Right lobe of liver (tissue), 6 donors: ENCODE results near the gene URB1. TPM values are rescaled to one million over a fixed set of nuclear protein-coding genes. Genes with fewer than 3 reads are reported as not detected.

ENCODE experiments used
- ATAC-seq, 4 donors: fragments of 200-7000 bp; cut with Tn5 transposase; one replicate each; pipeline ENCODE4 v1.9.1; 2020; ENCODE audit warnings: mild to moderate bottlenecking in 4 of 4, moderate library complexity in 4 of 4
- DNase-seq, 3 donors: peaks; one replicate each; pipeline ENCODE4 v3.0.0-alpha.2; 2020
- H3K27ac ChIP-seq, 3 donors: fragments of 200-600 bp; one replicate each; pipeline ENCODE4 v1.8.0; 2022
- H3K27me3 ChIP-seq, 2 donors: fragments of 200-600 bp; one replicate each; pipeline ENCODE4 v1.8.0; 2022
- H3K36me3 ChIP-seq, 4 donors: fragments of 200-600 bp; sonication (generic) in 1 of 4; one replicate each; pipeline versions ENCODE4 v1.5.1 to v1.8.0; 2017 to 2022; ENCODE audit warnings: control low read depth in 1 of 4
- H3K4me1 ChIP-seq, 4 donors: fragments of 200-600 bp; sonication (generic) in 1 of 4; one replicate each; pipeline versions ENCODE4 v1.5.1 to v1.8.0; 2017 to 2022; ENCODE audit warnings: control low read depth in 1 of 4
- H3K4me3 ChIP-seq, 3 donors: fragments of 200-600 bp; one replicate each; pipeline ENCODE4 v1.8.0; 2022
- H3K9me3 ChIP-seq, 4 donors: fragments of 200-600 bp; sonication (generic) in 1 of 4; one replicate each; pipeline versions ENCODE4 v1.5.1 to v1.8.0; 2017 to 2022; ENCODE audit warnings: control low read depth in 1 of 4
- CTCF ChIP-seq, 4 donors: fragments of 200-600 bp in 3 of 4; fragments of 450-650 bp in 1 of 4; IDR thresholded peaks; one replicate each; pipeline versions ENCODE4 v1.5.1 to v1.8.0; 2016 to 2022; ENCODE audit warnings: antibody characterized with exemption in 4 of 4, mild to moderate bottlenecking in 2 of 4
- POLR2A ChIP-seq: fragments of 450-650 bp; IDR thresholded peaks from one replicate; pipeline ENCODE4 v1.6.1; 2017; ENCODE audit warnings: antibody characterized with exemption, mild to moderate bottlenecking
- WGBS: methylation state at CpG from one replicate; pipeline ENCODE4 v1.1.6; 2018; ENCODE audit warnings: low coverage, low lambda C conversion rate; ENCODE audit not compliant: insufficient coverage; ENCODE audit errors: missing lambda C conversion rate; 5-methylcytosine and 5-hydroxymethylcytosine counted together
- intact Hi-C, 2 donors: fragments of 100-400 bp; cut with DNase I; formaldehyde crosslinking; loops; one replicate each; pipeline versions ENCODE4 v1.11.2 to v1.14.1; 2022
- total RNA-seq, 6 experiments: library from RNA; depleted of rRNA in 2 of 6; stranded (reverse); fragments of >200 nt in 2 of 6; fragmentation: NEBNext Ultra II Directional in 3 of 6; extraction: Animal tissue kit (Norgen Biotek cat#: 25700) in 3 of 6; gene quantifications; one replicate each; pipeline versions ENCODE4 v1.1.0 to v1.2.4, GENCODE V29; 2016 to 2023
- donor health status: DM: no; HTN: yes; CAD: no.
- donor health status: DM: no; HTN: no; CAD: no.
- donor health status: DM: no; HTN: no; CAD: no.
- donor health status: DM: no; HTN: yes; CAD: no.
- donor health status: DM: no; HTN: yes; CAD: no.

The URB1 gene
- total RNA-seq, 6 experiments from 2014 or later: 6.3 to 13.6 (median 9.8) TPM

GRCh38 chr21:32411350-32412161 is 18.7 kb upstream of the URB1 start:
- DNase-seq (peak; percentile 85 to 88 (median 87)), ATAC-seq (peak; percentile 82 to 91 (median 87))
- Histone ChIP-seq H3K4me3 (peak overlapping the region; percentile 59 to 64 (median 60)), H3K27ac (peak overlapping the region; percentile 77 to 84 (median 84)), H3K27me3 (no peaks in the 10 kb centered on the region), H3K4me1 (peaks cover 0 to 8% (median 0%) of the 10 kb centered on the region in 4 donors), H3K36me3 (no peaks in the 10 kb centered on the region), H3K9me3 (no peaks in the 10 kb centered on the region)
- intact Hi-C loops: no loop called here
- TF ChIP-seq POLR2A: peak; percentile 80
- no peak for TF ChIP-seq CTCF (IDR thresholded peaks at IDR 0.05)
- 13% methylated on average over 11 of the region's 63 CpGs for WGBS

- TF ChIP-seq POLR2A (no peak), CTCF (IDR thresholded peaks at IDR 0.05) (no peak)
- ATAC-seq: no peak
- intact Hi-C loops: no loop called here
- Histone ChIP-seq H3K9me3 (no peaks in the 10 kb centered on the region), H3K4me1 (peaks cover 0 to 8% (median 0%) of the 10 kb centered on the region in 4 donors), H3K36me3 (no peaks in the 10 kb centered on the region), H3K4me3 (no peak overlapping the region), H3K27me3 (no peaks in the 10 kb centered on the region), H3K27ac (peak overlapping the region; percentile 77 to 84 (median 84))
- DNase-seq: no peak
- WGBS: 74% methylated on average over 5 of the region's 5 CpGs
These were observed 18.1 kb upstream of the URB1 start for GRCh38 chr21:32410916-32411315.

- no peak for ATAC-seq
- no peak for DNase-seq
- H3K36me3 ChIP-seq: no peaks in the 10 kb centered on the region
- H3K4me3 ChIP-seq: no peak overlapping the region
- no peak overlapping the region for H3K27ac ChIP-seq
- TF ChIP-seq CTCF (IDR thresholded peaks at IDR 0.05) (no peak), POLR2A (no peak)
- intact Hi-C loops: no loop called here
- H3K27me3 ChIP-seq: no peaks in the 10 kb centered on the region
- 68% methylated on average over 2 of the region's 4 CpGs for WGBS
- H3K4me1 ChIP-seq: peaks cover 0 to 8% (median 0%) of the 10 kb centered on the region in 4 donors
- H3K9me3 ChIP-seq: no peaks in the 10 kb centered on the region
These were observed 17.5 kb upstream of the URB1 start for GRCh38 chr21:32410291-32410690.

GRCh38 chr21:32406405-32406804 is 13.6 kb upstream of the URB1 start:
- H3K27ac ChIP-seq: no peak overlapping the region
- TF ChIP-seq POLR2A (no peak), CTCF (IDR thresholded peaks at IDR 0.05) (no peak)
- H3K36me3 ChIP-seq: no peaks in the 10 kb centered on the region
- WGBS: 16% methylated on average over 2 of the region's 6 CpGs
- no peaks in the 10 kb centered on the region for H3K4me1 ChIP-seq
- ATAC-seq (peak in 1 of 4 donors; percentile 37), DNase-seq (peak in 1 of 3 donors; percentile 41)
- H3K27me3 ChIP-seq: no peaks in the 10 kb centered on the region
- H3K4me3 ChIP-seq: no peak overlapping the region
- H3K9me3 ChIP-seq: no peaks in the 10 kb centered on the region
- intact Hi-C loops: loop anchor here in 1 of 2 donors (10.0 kb wide), 1 partner anchor 188 kb away; no protein-coding TSS in a partner anchor
